A673 (cell line): ENCODE measurements around the gene SCART1.
"Not testable (repeated sequence)": the region's sequence is repeated elsewhere in the genome, so short reads cannot be mapped to it uniquely, and the experiment has no call there.

Experiments used
- EZH2 ChIP-seq: fragments of 200-600 bp; sonication (generic); IDR thresholded peaks from 2 replicates; pipeline ENCODE4 v1.6.1; 2017; ENCODE audit warnings: borderline replicate concordance, low read depth, mild to moderate bottlenecking, mixed read lengths, antibody characterized with exemption, low read length; ENCODE audit not compliant: poor library complexity, severe bottlenecking
- TF ChIP-seq, protein P1 (sequence below): fragments of 300-800, 200-600 bp; sonication (generic); conservative IDR thresholded peaks from 2 replicates; pipeline ENCODE4 v1.5.1; 2017; ENCODE audit warnings: low read depth, mild to moderate bottlenecking, antibody characterized with exemption, low read length, moderate library complexity, mixed read lengths

DNA sequence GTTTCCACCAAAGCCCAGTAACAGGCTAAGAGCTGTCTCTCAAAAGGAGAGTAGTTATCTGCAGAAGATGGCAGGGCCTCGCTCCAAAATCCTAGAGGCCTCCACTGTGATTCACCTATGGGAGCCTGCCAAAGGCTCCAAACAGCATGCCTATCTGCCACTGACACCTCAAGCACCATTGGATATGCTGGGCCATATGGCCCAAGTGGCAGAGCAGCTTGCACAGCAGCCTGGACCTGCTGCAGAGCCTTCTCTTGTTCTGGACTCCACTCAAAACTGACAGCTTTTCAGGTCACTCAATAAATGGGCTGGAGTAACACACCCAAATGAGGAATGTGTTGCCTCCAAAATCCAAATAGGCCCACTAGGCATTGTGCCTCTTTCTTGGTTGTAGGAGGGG is 45.4 kb downstream of the SCART1 start:
- TF ChIP-seq, protein P1, sequence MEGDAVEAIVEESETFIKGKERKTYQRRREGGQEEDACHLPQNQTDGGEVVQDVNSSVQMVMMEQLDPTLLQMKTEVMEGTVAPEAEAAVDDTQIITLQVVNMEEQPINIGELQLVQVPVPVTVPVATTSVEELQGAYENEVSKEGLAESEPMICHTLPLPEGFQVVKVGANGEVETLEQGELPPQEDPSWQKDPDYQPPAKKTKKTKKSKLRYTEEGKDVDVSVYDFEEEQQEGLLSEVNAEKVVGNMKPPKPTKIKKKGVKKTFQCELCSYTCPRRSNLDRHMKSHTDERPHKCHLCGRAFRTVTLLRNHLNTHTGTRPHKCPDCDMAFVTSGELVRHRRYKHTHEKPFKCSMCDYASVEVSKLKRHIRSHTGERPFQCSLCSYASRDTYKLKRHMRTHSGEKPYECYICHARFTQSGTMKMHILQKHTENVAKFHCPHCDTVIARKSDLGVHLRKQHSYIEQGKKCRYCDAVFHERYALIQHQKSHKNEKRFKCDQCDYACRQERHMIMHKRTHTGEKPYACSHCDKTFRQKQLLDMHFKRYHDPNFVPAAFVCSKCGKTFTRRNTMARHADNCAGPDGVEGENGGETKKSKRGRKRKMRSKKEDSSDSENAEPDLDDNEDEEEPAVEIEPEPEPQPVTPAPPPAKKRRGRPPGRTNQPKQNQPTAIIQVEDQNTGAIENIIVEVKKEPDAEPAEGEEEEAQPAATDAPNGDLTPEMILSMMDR, result not testable (repeated sequence)
- not testable (repeated sequence) for TF ChIP-seq EZH2
